Panc1 (cell line): ENCODE measurements around the gene ARHGAP12. TPM values are rescaled to one million over a fixed set of nuclear protein-coding genes. Genes with fewer than 3 reads are reported as not detected.
A peak's percentile ranks its signal among the peaks of the same experiment; 100 is the strongest.

ENCODE experiments used
- ATAC-seq: fragments of 200-7000 bp; cut with Tn5 transposase; 2 replicates; pipeline ENCODE4 v1.9.1; 2020; ENCODE audit warnings: mild to moderate bottlenecking, moderate library complexity
- Bru-seq: library from RNA; stranded (reverse); fragments of 400-500 nt; gene quantifications from one replicate; lab custom pipeline; 2021; lab: Mats Ljungman, UMichigan
- BruChase-seq, 2 experiments: library from RNA; stranded (reverse); fragments of 400-500 nt; gene quantifications; one replicate each; lab custom pipeline; 2021; lab: Mats Ljungman, UMichigan
- BruUV-seq: library from RNA; stranded (reverse); fragments of 400-500 nt; replicated peaks from 2 replicates; lab custom pipeline; 2021; lab: Mats Ljungman, UMichigan
- CTCF ChIA-PET: fragments of 300-600 bp; sonication (Branson Sonifier 250); formaldehyde crosslinking; loops from one replicate; lab custom pipeline; 2022; ENCODE audit warnings: antibody characterized with exemption; lab: Charles Lee
- POLR2A ChIA-PET: fragments of 300-600 bp; sonication (Branson Sonifier 250); formaldehyde crosslinking; loops from one replicate; lab custom pipeline; 2022; ENCODE audit warnings: antibody characterized with exemption; lab: Charles Lee
- DNase-seq: peaks from one replicate; pipeline ENCODE4 v3.0.0-alpha.2; 2010; ENCODE audit warnings: low read depth, low spot score
- H3K27ac ChIP-seq: 2 replicates; pipeline ENCODE4 v1.5.1; 2011; ENCODE audit warnings: mild to moderate bottlenecking, low read length, inconsistent platforms
- H3K27me3 ChIP-seq: fragments of 200-500 bp; sonication (Bioruptor generic); 2 replicates; pipeline ENCODE4 v1.6.0; 2014; ENCODE audit warnings: low read length, inconsistent platforms; ENCODE audit not compliant: control insufficient read depth, insufficient read depth
- H3K36me3 ChIP-seq: fragments of 200-500 bp; sonication (Bioruptor generic); 2 replicates; pipeline ENCODE4 v1.5.1; 2014; ENCODE audit warnings: inconsistent platforms, mild to moderate bottlenecking, low read length, moderate library complexity; ENCODE audit not compliant: control insufficient read depth, insufficient read depth
- H3K4me1 ChIP-seq: 2 replicates; pipeline ENCODE4 v1.5.1; 2011; ENCODE audit warnings: inconsistent platforms, mild to moderate bottlenecking, low read length, moderate library complexity; ENCODE audit not compliant: control insufficient read depth, insufficient read depth
- H3K4me3 ChIP-seq, 2 experiments: 2 replicates each; pipeline ENCODE4 v1.5.1; 2011 to 2012; ENCODE audit warnings: low read depth in 2 of 2, low read length in 2 of 2, mild to moderate bottlenecking in 2 of 2, inconsistent platforms in 1 of 2, moderate library complexity in 1 of 2
- H3K9me3 ChIP-seq: fragments of 200-500 bp; sonication (Bioruptor generic); 2 replicates; pipeline ENCODE4 v1.5.1; 2014; ENCODE audit warnings: low read depth, mild to moderate bottlenecking, inconsistent platforms, low read length, moderate library complexity; ENCODE audit not compliant: control insufficient read depth, insufficient read depth
- POLR2AphosphoS5 ChIP-seq: IDR thresholded peaks from 2 replicates; pipeline ENCODE4 v1.6.1; 2012; ENCODE audit warnings: mild to moderate bottlenecking, low read depth, low read length, moderate library complexity
- SIN3A ChIP-seq: IDR thresholded peaks from 2 replicates; pipeline ENCODE4 v1.6.1; 2012; ENCODE audit warnings: low read depth, mild to moderate bottlenecking, low read length, moderate library complexity, borderline replicate concordance; ENCODE audit not compliant: insufficient read depth
- TCF7L2 ChIP-seq: IDR thresholded peaks from 2 replicates; pipeline ENCODE4 v1.6.1; 2011; ENCODE audit warnings: mild to moderate bottlenecking, low read depth, low read length, inconsistent platforms
- in situ Hi-C: cut with HindIII; loops from 2 replicates; pipeline ENCODE4 v1.10.0; 2016; ENCODE audit warnings: low sequenced_read_pairs, low pct_unique_long_range_greater_than_20kb
- intact Hi-C: fragments of 100-400 bp; cut with micrococcal nuclease; formaldehyde crosslinking; loops from one replicate; pipeline ENCODE4 v1.10.0; 2022; ENCODE audit not compliant: unreplicated experiment
- long read RNA-seq: library from polyadenylated mRNA; unstranded; transcript quantifications from one replicate; pipeline ENCODE4 v2.0.0, GENCODE V29; 2021; ENCODE audit not compliant: unreplicated experiment
- polyA plus RNA-seq: library from polyadenylated mRNA; unstranded; fragments of >200 nt; gene quantifications from one replicate; pipeline ENCODE4 v1.2.1, GENCODE V29; 2012; ENCODE audit warnings: missing spikeins; ENCODE audit not compliant: insufficient read length
- total RNA-seq: library from RNA; stranded (reverse); gene quantifications from one replicate; pipeline ENCODE4 v1.2.1, GENCODE V29; 2021; ENCODE audit not compliant: unreplicated experiment
- TF ChIP-seq, protein P1 (sequence below), 2 experiments: IDR thresholded peaks; 2 replicates each; pipeline ENCODE4 v1.6.1; 2011 to 2012; ENCODE audit warnings: low read depth in 2 of 2, control low read depth in 1 of 2, low read length in 1 of 2, mild to moderate bottlenecking in 1 of 2, moderate library complexity in 1 of 2; ENCODE audit not compliant: insufficient read depth in 1 of 2
- TF ChIP-seq, protein P2 (sequence below): fragments of 450-650 bp; IDR thresholded peaks from 2 replicates; pipeline ENCODE4 v1.5.1; 2017; ENCODE audit warnings: mild to moderate bottlenecking

ARHGAP12 gene, protein sequence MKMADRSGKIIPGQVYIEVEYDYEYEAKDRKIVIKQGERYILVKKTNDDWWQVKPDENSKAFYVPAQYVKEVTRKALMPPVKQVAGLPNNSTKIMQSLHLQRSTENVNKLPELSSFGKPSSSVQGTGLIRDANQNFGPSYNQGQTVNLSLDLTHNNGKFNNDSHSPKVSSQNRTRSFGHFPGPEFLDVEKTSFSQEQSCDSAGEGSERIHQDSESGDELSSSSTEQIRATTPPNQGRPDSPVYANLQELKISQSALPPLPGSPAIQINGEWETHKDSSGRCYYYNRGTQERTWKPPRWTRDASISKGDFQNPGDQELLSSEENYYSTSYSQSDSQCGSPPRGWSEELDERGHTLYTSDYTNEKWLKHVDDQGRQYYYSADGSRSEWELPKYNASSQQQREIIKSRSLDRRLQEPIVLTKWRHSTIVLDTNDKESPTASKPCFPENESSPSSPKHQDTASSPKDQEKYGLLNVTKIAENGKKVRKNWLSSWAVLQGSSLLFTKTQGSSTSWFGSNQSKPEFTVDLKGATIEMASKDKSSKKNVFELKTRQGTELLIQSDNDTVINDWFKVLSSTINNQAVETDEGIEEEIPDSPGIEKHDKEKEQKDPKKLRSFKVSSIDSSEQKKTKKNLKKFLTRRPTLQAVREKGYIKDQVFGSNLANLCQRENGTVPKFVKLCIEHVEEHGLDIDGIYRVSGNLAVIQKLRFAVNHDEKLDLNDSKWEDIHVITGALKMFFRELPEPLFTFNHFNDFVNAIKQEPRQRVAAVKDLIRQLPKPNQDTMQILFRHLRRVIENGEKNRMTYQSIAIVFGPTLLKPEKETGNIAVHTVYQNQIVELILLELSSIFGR
- total RNA-seq (22.9 TPM), Bru-seq, nascent RNA (percentile 87 among the genes with signal in this experiment), BruChase-seq, experiment 1, labeled RNA remaining after a 2-hour chase (percentile 81 among the genes with signal in this experiment), BruChase-seq, experiment 2, labeled RNA remaining after a 6-hour chase (percentile 74 among the genes with signal in this experiment)
- 12.0 TPM for polyA plus RNA-seq
- long read RNA-seq, full-length matches to known transcripts = 16 of 29 reads
- long read RNA-seq, partial matches to known transcripts = 5 of 29 reads
- long read RNA-seq, other reads (novel, unspliced or antisense) = 8 of 29 reads

DNA sequence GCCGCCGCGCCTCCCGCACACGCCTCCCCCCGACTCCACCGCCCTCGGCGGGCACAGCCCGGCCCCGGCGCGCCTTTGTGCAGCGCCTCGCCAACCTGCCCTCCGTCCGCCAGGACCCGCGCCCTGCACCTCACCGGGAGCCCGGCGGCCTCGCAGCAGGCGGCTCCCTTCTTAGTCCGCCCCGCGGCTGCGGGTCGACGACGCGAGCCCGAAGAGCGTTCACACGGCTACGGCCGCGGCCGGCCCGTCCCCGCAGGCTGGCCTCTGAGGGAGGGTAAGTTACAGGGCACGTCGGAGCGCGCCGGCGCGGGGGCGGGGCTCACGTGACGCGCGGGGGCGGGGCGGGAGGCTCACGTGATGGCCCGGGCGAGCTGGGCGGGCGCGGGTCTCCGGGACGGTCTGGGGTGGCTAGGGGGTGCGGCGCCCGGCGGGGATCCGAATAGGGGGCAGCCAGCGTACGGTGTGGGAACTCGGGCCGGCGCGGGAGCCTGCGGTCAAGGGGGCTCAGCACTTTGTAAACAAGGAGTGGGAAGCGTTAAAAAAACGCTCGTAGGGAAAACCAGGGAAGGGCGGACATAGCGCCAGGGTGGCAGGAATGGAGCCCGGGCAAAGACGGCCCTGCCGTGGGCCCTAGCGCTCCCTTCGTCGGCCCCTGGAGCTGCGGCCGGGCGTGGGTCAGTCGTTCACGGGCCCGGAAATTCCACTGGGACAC is at the start of gene ARHGAP12:
Gene ARHGAP12 (minus strand): TSS at position 283 of the 712 bp plus-strand sequence. CDS start 19,976 bp downstream, outside the sequence.
- TF ChIP-seq POLR2AphosphoS5 (no peak), SIN3A (0 out of 2 replicates have a peak, but pooled peaks have one; percentile 63)
- H3K36me3 ChIP-seq = no peaks in the 10 kb centered on the region; the same call in 1 of the 2 replicates
- in situ Hi-C loops (no loop called here), intact Hi-C loops (loop anchor here (5.0 kb wide), 1 partner anchor 61 kb away; no protein-coding TSS in a partner anchor)
- peaks cover 15% of the 10 kb centered on the region for H3K4me1 ChIP-seq
- ATAC-seq (peak; percentile 89), DNase-seq (no peak)
- H3K4me3 ChIP-seq = peak within 1 kb of the TSS; percentile 73 to 88
- H3K27ac ChIP-seq = peak within 1 kb of the TSS; percentile 90
- ChIA-PET POLR2A (interaction anchor here (0.7 to 1.0 kb wide), 2 partner anchors 12 to 32 kb away, joined by 3 read pairs; no protein-coding TSS in a partner anchor), CTCF (interaction anchor here (1.0 kb wide), 1 partner anchor 67 kb away, joined by 4 read pairs; no protein-coding TSS in a partner anchor)
- BruUV-seq = no TSS peak
- H3K27me3 ChIP-seq = no peaks in the 10 kb centered on the region
- no peaks in the 10 kb centered on the region for H3K9me3 ChIP-seq

DNA sequence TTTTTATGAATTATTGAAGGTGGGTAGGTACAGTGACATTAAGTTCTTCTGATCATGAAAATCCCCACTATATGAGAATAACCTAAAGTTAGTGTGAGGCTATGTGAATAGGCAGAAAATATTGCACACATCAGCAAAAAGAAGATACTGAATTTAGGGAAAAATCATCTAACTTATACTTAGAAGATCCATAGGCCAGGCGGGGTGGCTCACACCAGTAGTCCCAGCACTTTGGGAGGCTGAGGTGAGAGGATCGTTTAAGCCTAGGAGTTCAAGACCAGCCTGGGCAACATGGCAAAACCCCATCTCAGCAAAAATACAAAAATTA is 49.5 kb upstream of the ARHGAP12 start:
- no peak overlapping the region for H3K4me3 ChIP-seq
- ChIA-PET CTCF (no interaction called here), POLR2A (no interaction called here)
- intact Hi-C loops = no loop called here
- H3K4me1 ChIP-seq = no peaks in the 10 kb centered on the region
- in situ Hi-C loops = no loop called here
- TF ChIP-seq SIN3A (no peak), POLR2AphosphoS5 (no peak)
- H3K27ac ChIP-seq = no peak overlapping the region
- H3K9me3 ChIP-seq = no peaks in the 10 kb centered on the region
- no peaks in the 10 kb centered on the region for H3K36me3 ChIP-seq
- no TSS peak for BruUV-seq
- DNase-seq = no peak
- H3K27me3 ChIP-seq = no peaks in the 10 kb centered on the region
- ATAC-seq = no peak

DNA sequence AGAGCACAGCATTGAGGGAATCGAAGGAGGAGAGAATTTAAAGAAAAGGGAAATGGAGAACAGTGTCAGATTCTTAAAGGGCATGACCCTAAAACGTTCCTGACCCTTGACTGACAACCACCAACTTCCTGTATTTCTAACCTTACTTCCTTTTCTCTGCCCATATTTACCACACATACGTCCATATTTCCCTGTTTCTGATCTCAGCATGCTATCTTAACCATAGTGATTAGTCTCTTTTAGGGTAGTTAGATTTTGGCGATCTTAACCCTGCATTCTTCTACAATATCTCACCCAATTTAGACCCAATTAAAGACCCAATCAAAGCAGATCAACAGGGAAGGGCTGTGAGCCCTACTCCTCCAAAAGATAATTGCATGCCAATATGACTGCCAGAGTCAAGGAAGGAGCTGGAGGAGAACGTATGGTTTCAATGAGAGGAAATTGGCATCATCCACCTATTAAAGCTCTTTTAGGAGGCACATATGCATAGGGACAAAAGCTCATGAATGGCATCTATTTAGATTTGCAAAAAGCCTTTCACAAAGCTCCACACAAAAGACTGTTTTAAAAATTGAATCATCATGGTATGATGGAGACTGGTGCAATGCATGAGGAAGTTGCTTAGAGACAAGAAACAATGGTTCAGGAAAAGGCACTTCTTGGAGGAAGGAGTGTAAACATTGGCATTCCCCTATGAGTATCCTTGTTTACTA is 49.0 kb upstream of the ARHGAP12 start:
- ATAC-seq (no peak), DNase-seq (no peak)
- intact Hi-C loops = no loop called here
- Histone ChIP-seq H3K36me3 (no peaks in the 10 kb centered on the region), H3K27ac (no peak overlapping the region), H3K4me3 (no peak overlapping the region), H3K4me1 (no peaks in the 10 kb centered on the region), H3K27me3 (no peaks in the 10 kb centered on the region), H3K9me3 (no peaks in the 10 kb centered on the region)
- ChIA-PET POLR2A (no interaction called here), CTCF (no interaction called here)
- BruUV-seq = no TSS peak
- TF ChIP-seq SIN3A (no peak), POLR2AphosphoS5 (no peak), TCF7L2 (no peak)
- TF ChIP-seq, protein P1, sequence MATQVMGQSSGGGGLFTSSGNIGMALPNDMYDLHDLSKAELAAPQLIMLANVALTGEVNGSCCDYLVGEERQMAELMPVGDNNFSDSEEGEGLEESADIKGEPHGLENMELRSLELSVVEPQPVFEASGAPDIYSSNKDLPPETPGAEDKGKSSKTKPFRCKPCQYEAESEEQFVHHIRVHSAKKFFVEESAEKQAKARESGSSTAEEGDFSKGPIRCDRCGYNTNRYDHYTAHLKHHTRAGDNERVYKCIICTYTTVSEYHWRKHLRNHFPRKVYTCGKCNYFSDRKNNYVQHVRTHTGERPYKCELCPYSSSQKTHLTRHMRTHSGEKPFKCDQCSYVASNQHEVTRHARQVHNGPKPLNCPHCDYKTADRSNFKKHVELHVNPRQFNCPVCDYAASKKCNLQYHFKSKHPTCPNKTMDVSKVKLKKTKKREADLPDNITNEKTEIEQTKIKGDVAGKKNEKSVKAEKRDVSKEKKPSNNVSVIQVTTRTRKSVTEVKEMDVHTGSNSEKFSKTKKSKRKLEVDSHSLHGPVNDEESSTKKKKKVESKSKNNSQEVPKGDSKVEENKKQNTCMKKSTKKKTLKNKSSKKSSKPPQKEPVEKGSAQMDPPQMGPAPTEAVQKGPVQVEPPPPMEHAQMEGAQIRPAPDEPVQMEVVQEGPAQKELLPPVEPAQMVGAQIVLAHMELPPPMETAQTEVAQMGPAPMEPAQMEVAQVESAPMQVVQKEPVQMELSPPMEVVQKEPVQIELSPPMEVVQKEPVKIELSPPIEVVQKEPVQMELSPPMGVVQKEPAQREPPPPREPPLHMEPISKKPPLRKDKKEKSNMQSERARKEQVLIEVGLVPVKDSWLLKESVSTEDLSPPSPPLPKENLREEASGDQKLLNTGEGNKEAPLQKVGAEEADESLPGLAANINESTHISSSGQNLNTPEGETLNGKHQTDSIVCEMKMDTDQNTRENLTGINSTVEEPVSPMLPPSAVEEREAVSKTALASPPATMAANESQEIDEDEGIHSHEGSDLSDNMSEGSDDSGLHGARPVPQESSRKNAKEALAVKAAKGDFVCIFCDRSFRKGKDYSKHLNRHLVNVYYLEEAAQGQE (IDR thresholded peaks at IDR 0.05; ENCODE audit: insufficient read depth in 1 of 2, low read depth in 2 of 2, low read length in 1 of 2) = no peak
- TF ChIP-seq, protein P2, sequence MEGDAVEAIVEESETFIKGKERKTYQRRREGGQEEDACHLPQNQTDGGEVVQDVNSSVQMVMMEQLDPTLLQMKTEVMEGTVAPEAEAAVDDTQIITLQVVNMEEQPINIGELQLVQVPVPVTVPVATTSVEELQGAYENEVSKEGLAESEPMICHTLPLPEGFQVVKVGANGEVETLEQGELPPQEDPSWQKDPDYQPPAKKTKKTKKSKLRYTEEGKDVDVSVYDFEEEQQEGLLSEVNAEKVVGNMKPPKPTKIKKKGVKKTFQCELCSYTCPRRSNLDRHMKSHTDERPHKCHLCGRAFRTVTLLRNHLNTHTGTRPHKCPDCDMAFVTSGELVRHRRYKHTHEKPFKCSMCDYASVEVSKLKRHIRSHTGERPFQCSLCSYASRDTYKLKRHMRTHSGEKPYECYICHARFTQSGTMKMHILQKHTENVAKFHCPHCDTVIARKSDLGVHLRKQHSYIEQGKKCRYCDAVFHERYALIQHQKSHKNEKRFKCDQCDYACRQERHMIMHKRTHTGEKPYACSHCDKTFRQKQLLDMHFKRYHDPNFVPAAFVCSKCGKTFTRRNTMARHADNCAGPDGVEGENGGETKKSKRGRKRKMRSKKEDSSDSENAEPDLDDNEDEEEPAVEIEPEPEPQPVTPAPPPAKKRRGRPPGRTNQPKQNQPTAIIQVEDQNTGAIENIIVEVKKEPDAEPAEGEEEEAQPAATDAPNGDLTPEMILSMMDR = no peak
- in situ Hi-C loops = no loop called here
